ENCODE results near the gene TMEM123. TPM values are rescaled to one million over a fixed set of nuclear protein-coding genes. Genes with fewer than 3 reads are reported as not detected.
"Not testable (repeated sequence)": the region's sequence is repeated elsewhere in the genome, so short reads cannot be mapped to it uniquely, and the experiment has no call there.

TMEM123 gene
- total and polyA plus RNA-seq, 2 of the 8 experiments (the other 6 are each of a cell fraction or from before 2014, with no cell fraction given) = 75.5 to 80.1 TPM

GRCh38 chr11:102446606-102447005 lies 6.0 kb downstream of the TMEM123 start:
- Histone ChIP-seq H3K4me2 (ENCODE audit: insufficient read depth in 1 of 2, low read depth in 2 of 2, low read length in 2 of 2) (no peak overlapping the region), H3K18ac (ENCODE audit: extremely low read depth, low read length) (no peak overlapping the region), H3K23ac (ENCODE audit: insufficient read length) (no peak overlapping the region), H4K20me1 (replicated peaks in 1 of 2; ENCODE audit: control insufficient read depth in 1 of 2, insufficient read depth in 2 of 2, low read length in 2 of 2) (peaks cover 14 to 15% of the 10 kb centered on the region in 2 experiments), H3K23me2 (ENCODE audit: low read depth, low read length) (peaks cover 3% of the 10 kb centered on the region; the same call in 1 of the 2 replicates), H3K56ac (replicated peaks; ENCODE audit: insufficient read length, low read depth, low read length) (no peak overlapping the region), H3K27ac (ENCODE audit: low read depth, low read length) (no peak overlapping the region), H2AK5ac (ENCODE audit: low read depth, low read length) (no peak overlapping the region), H3K9me3 (ENCODE audit: insufficient read depth in 2 of 2, low read depth in 1 of 2, low read length in 1 of 2) (no peaks in the 10 kb centered on the region), H4K5ac (ENCODE audit: insufficient read length, low read depth, low read length) (no peak overlapping the region), H3K14ac (ENCODE audit: insufficient read length) (no peak overlapping the region), H3K9ac (replicated peaks in 1 of 4; ENCODE audit: extremely low read depth in 1 of 4, low read depth in 3 of 4, low read length in 3 of 4) (no peak overlapping the region), H2BK12ac (ENCODE audit: low read depth, low read length) (no peak overlapping the region), H3K27me3 (replicated peaks in 1 of 4; ENCODE audit: control insufficient read depth in 3 of 4, extremely low read depth in 1 of 4, insufficient read depth in 3 of 4, low read length in 3 of 4) (peaks cover 0 to 6% (median 0%) of the 10 kb centered on the region in 4 experiments; a peak in 2 of 7 replicates), H2BK5ac (ENCODE audit: low read depth, low read length) (no peak overlapping the region), H2BK15ac (ENCODE audit: low read length) (no peak overlapping the region), H3K4me1 (replicated peaks in 1 of 4; ENCODE audit: control insufficient read depth in 3 of 4, insufficient read depth in 4 of 4, low read length in 3 of 4) (peaks cover 0 to 11% (median 5%) of the 10 kb centered on the region in 4 experiments; a peak in 4 of 7 replicates), H3K79me1 (ENCODE audit: low read depth, low read length) (no peaks in the 10 kb centered on the region), H3K4me3 (ENCODE audit: extremely low read depth in 1 of 4, insufficient read depth in 2 of 4, low read depth in 3 of 4, low read length in 4 of 4) (no peak overlapping the region), H2AFZ (ENCODE audit: low read length) (no peak overlapping the region), H2BK120ac (replicated peaks; ENCODE audit: low read depth, low read length) (no peak overlapping the region), H4K8ac (ENCODE audit: extremely low read depth, insufficient read depth, low read length) (no peak overlapping the region), H4K91ac (replicated peaks; ENCODE audit: insufficient read length, low read length) (no peak overlapping the region), H3K36me3 (ENCODE audit: control insufficient read depth in 2 of 4, insufficient read depth in 4 of 4, low read length in 3 of 4) (peaks cover 0 to 8% (median 5%) of the 10 kb centered on the region in 4 experiments; a peak in 3 of 8 replicates), H2BK20ac (ENCODE audit: low read length) (no peak overlapping the region), H3K79me2 (ENCODE audit: control insufficient read depth in 1 of 2, insufficient read depth in 2 of 2, low read length in 2 of 2) (peaks cover 0 to 41% of the 10 kb centered on the region in 2 experiments; a peak in 2 of 4 replicates), H3K4ac (replicated peaks; ENCODE audit: insufficient read length, low read depth, low read length) (no peak overlapping the region)
- CTCF ChIA-PET (ENCODE audit: partially characterized antibody) = interaction anchor here (0.9 kb wide), 1 partner anchor 158 kb away, joined by 3 read pairs; no protein-coding TSS in a partner anchor
- 87% methylated on average over 3 of the region's 3 CpGs; no CpG with 5 or more reads in 1 of the 2 experiments for WGBS, 2 experiments (ENCODE audit: extremely low coverage in 1 of 2, insufficient coverage in 1 of 2, insufficient read length in 1 of 2, insufficient replicate concordance in 2 of 2, low coverage in 1 of 2, low lambda C conversion rate in 2 of 2, missing lambda C conversion rate in 1 of 2)
- TF ChIP-seq JUN (IDR thresholded peaks at IDR 0.05; ENCODE audit: low read depth, low read length) = no peak
- POLR2A ChIA-PET (ENCODE audit: partially characterized antibody) = interaction anchor here (0.7 to 1.5 kb wide), 2 partner anchors 16 to 101 kb away, joined by 3 to 4 read pairs; no protein-coding TSS in a partner anchor
- FAIRE-seq (no peak), DNase-seq (ENCODE audit: low read depth in 1 of 2, low spot score in 2 of 2) (no peak)

- H3K18ac ChIP-seq (ENCODE audit: extremely low read depth, low read length); H3K4me1 ChIP-seq (replicated peaks in 1 of 4; ENCODE audit: control insufficient read depth in 3 of 4, insufficient read depth in 4 of 4, low read length in 3 of 4); H2BK12ac ChIP-seq (ENCODE audit: low read depth, low read length); H4K20me1 ChIP-seq (replicated peaks in 1 of 2; ENCODE audit: control insufficient read depth in 1 of 2, insufficient read depth in 2 of 2, low read length in 2 of 2); H3K4me2 ChIP-seq (ENCODE audit: insufficient read depth in 1 of 2, low read depth in 2 of 2, low read length in 2 of 2); H3K23ac ChIP-seq (ENCODE audit: insufficient read length); H3K4me3 ChIP-seq (ENCODE audit: extremely low read depth in 1 of 4, insufficient read depth in 2 of 4, low read depth in 3 of 4, low read length in 4 of 4); H2AK5ac ChIP-seq (ENCODE audit: low read depth, low read length); H2BK120ac ChIP-seq (replicated peaks; ENCODE audit: low read depth, low read length); H3K4ac ChIP-seq (replicated peaks; ENCODE audit: insufficient read length, low read depth, low read length); H3K9me3 ChIP-seq (ENCODE audit: insufficient read depth in 2 of 2, low read depth in 1 of 2, low read length in 1 of 2); H3K14ac ChIP-seq (ENCODE audit: insufficient read length); H3K79me1 ChIP-seq (ENCODE audit: low read depth, low read length); H3K9ac ChIP-seq (replicated peaks in 1 of 4; ENCODE audit: extremely low read depth in 1 of 4, low read depth in 3 of 4, low read length in 3 of 4); H3K56ac ChIP-seq (replicated peaks; ENCODE audit: insufficient read length, low read depth, low read length); H2BK20ac ChIP-seq (ENCODE audit: low read length); DNase-seq (ENCODE audit: low read depth in 1 of 2, low spot score in 2 of 2); H2AFZ ChIP-seq (ENCODE audit: low read length); H3K27me3 ChIP-seq (replicated peaks in 1 of 4; ENCODE audit: control insufficient read depth in 3 of 4, extremely low read depth in 1 of 4, insufficient read depth in 3 of 4, low read length in 3 of 4); H3K23me2 ChIP-seq (ENCODE audit: low read depth, low read length); H2BK5ac ChIP-seq (ENCODE audit: low read depth, low read length); H3K27ac ChIP-seq (ENCODE audit: low read depth, low read length); POLR2A ChIA-PET (ENCODE audit: partially characterized antibody); H4K91ac ChIP-seq (replicated peaks; ENCODE audit: insufficient read length, low read length); H4K5ac ChIP-seq (ENCODE audit: insufficient read length, low read depth, low read length); H2BK15ac ChIP-seq (ENCODE audit: low read length); FAIRE-seq; CTCF ChIA-PET (ENCODE audit: partially characterized antibody); H4K8ac ChIP-seq (ENCODE audit: extremely low read depth, insufficient read depth, low read length); H3K36me3 ChIP-seq (ENCODE audit: control insufficient read depth in 2 of 4, insufficient read depth in 4 of 4, low read length in 3 of 4): not testable (repeated sequence)
- peaks cover 0 to 22% of the 10 kb centered on the region in 2 experiments; a peak in 2 of 4 replicates for H3K79me2 ChIP-seq (ENCODE audit: control insufficient read depth in 1 of 2, insufficient read depth in 2 of 2, low read length in 2 of 2)
- 86% methylated on average over 4 of the region's 5 CpGs; no CpG with 5 or more reads in 1 of the 2 experiments for WGBS, 2 experiments (ENCODE audit: extremely low coverage in 1 of 2, insufficient coverage in 1 of 2, insufficient read length in 1 of 2, insufficient replicate concordance in 2 of 2, low coverage in 1 of 2, low lambda C conversion rate in 2 of 2, missing lambda C conversion rate in 1 of 2)
These were observed 7.9 kb downstream of the TMEM123 start for GRCh38 chr11:102444693-102445092.
